Umbilical cord (tissue), 2 donors: ENCODE measurements around the gene IGFBP2. TPM values are rescaled to one million over a fixed set of nuclear protein-coding genes. Genes with fewer than 3 reads are reported as not detected.

Experiments used
- DNase-seq: peaks from one replicate; pipeline ENCODE4 v3.0.0-alpha.2; 2015; ENCODE audit warnings: low spot score
- total RNA-seq: library from RNA; depleted of rRNA; stranded (reverse); fragments of >200 nt; gene quantifications from one replicate; pipeline ENCODE4 v1.2.3, GENCODE V29; 2014; ENCODE audit warnings: low replicate concordance; ENCODE audit not compliant: insufficient read depth

The IGFBP2 gene
- total RNA-seq, 1 donor from 2014 or later = 150 TPM

DNA sequence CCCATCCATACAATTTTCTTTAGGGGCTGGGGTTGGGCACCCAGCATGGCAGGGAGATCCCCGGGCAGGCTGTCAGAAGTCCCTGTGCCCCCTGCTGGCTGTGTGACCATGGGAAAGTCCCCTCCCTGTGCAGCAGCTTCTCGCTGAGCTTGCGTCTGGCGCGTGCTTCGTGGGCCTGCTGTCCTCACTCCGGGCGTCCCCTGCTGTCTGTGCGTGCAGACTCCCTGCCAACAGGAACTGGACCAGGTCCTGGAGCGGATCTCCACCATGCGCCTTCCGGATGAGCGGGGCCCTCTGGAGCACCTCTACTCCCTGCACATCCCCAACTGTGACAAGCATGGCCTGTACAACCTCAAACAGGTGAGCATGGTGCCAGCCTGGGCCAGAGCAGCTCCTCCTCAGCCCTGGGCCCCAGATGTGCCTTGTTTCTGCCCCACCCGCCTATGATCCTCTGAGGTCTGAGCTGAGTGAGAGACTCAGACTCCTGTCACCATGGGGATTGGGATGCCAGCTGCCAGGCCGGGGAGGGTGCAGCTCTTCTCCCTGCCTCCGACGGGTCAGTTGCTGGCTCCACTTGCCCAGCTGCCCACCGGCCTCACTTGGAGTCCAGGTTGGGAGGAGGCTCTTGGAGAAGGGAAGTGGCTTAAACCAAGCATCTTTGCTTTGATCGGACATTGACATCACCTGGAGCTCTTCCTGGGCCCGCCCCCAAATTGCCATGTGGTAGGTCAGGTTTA lies 28.6 kb downstream of the IGFBP2 start:
- DNase-seq = no peak

DNA sequence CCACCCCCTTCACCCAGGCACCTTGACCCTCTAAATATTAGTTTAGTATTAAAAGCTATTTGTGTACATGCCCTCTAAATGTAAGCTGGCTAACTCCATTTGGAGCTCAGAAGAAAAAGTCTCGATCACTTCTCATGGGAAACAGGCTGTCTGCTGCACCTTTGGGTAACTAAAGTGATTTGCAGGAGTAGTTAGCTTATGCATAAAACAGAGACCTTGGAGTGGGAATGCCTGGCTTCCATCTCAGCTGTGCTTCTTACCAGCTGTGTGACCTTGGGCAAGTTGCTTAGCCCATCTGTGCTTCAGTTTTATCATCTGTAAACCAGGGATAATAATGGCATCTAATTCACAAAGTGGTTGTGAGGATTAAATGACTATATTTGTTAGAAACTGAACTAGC lies 29.9 kb downstream of the IGFBP2 start:
- no peak for DNase-seq

DNA sequence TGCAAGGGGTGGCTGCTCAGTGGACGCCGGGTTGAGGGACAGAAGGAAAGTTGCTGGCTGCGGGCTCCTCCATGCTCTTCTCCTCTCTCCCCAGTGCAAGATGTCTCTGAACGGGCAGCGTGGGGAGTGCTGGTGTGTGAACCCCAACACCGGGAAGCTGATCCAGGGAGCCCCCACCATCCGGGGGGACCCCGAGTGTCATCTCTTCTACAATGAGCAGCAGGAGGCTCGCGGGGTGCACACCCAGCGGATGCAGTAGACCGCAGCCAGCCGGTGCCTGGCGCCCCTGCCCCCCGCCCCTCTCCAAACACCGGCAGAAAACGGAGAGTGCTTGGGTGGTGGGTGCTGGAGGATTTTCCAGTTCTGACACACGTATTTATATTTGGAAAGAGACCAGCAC lies 30.6 kb downstream of the IGFBP2 start:
- DNase-seq = no peak

DNA sequence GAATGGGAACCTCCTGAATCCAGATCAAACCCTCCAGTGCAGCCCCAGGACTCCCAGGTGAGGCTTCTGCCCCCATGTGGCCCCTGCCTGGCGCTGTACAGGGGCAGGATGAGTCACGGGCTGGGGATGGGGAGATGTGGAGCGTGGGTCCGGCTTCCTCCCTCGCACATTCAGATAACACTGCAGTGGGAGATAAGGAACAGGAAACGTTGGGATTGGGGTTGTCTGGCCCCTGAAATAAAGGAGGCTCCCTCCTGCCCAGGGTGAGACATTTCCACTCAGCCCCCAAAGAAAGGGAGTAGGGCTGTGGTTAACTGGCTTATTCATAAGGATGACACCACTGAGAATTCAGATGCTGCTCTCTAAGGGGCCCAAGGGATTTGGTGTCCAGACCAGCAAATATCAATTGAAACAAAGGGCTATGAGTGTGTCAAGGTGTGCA lies 31.4 kb downstream of the IGFBP2 start:
- DNase-seq = no peak

DNA sequence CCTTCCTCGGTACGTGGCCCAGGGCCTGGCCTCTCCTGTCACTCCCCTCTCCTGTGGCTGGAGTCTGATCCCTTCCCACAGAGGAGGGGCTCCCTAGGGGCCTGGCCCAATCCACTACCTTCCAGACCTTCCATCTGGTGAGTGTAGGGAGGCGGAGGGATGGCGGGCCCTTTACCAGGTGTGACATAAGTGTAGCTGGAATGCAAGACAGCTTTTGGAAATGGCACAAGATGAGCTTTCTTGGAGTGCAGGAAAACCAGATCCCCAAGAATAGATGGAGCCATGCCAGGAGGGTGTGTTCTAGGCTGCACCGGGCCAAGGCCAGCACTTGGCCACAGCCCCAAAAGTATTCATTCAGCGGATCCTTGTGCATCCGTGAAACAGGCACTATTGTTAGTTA lies 32.0 kb downstream of the IGFBP2 start:
- DNase-seq = peak; percentile 76

DNA sequence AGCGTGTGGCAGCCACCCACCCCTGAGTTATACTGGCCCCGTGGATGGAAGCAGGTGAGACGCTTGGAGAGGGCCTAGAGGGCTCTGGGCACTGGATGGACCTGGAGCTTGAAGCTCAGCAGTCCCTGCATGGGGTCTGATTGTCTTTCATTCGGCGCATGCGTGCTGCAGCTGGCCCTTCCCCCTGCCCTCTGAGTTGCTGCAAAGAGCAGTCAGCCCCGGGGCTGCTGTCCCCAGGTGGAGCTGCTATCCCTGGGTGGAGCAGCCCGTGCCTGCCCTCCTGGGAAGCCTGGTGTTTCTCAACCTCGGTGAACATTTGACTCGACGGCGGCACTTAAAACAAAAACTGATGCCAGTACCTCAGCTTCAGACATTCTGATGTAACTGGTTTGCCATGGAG lies 32.5 kb downstream of the IGFBP2 start:
- DNase-seq = peak; percentile 77

DNA sequence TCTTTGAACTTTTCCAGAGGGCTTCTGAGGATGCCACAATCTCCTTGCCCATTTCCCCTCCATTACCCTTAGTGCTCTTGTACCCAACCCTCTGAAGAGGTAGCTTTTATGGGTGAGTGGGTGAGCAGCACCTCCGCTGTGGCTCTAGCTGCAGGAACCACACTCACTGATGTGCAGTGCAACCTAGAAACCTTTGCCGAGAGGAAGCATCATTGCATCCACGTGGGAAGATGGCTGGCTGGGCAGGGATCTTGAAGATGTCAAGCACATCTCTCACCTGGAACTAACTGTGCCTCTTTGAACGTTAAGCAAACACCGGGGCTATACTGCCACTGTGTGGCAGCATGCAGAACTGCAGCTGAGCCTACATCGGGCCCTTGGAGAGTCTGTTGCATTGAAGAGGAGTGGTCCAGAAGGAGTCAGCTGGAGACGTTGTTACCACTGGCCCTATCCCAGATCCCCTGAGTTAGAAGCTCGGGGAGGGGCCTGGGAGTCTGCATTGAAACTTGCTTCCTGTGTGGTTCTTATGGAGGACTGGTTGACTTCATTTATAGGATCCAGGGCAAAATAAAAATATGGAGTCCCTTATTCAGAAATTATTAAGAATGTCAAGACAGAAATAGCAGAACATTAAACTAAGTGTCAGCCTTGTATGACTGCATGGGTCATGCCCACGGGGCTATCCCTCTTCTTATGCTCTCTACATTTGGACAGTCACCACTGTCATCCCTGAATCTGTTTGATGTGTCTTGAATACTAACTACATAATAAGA lies 33.4 kb downstream of the IGFBP2 start:
- DNase-seq = peak; percentile 81

DNA sequence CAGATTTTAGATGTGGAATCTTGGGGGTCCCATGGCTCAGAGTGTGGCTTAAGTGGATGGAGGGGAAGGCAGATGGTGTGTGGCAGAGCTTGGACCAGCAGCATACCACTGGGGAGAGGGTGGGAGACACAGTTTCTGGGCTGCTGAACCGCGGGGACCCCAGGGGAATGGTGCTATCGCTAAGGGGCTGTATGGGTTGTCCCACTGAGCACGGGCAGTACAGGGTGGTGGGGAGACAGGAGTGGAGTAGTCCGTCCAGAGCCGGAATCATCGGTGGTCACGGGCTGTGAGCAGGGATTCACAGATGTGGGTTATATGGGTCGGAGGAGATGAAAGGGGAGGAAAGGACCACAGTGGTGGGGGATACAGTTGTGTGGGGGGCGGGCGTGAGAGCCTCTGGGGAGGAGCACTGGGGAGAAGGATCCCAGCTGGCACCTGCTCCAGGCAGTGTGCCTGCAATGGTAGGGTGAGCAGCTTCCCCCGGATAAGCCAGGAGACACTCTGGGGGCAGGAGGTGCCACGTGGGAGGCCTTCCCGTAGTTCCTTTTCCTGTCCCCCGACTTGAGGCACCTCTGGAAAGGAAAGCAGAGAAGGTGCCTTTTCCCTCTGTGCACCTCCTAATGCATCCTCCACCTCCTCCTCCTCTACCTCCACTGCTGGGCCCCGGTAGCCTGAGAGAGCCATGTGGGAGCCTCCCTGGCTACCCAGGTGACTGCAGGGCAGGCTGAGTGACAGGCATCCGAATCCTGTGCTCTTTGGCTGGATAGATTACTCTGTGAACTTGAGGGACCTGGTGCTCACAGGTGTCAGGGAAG lies 37.3 kb downstream of the IGFBP2 start:
- no peak for DNase-seq

DNA sequence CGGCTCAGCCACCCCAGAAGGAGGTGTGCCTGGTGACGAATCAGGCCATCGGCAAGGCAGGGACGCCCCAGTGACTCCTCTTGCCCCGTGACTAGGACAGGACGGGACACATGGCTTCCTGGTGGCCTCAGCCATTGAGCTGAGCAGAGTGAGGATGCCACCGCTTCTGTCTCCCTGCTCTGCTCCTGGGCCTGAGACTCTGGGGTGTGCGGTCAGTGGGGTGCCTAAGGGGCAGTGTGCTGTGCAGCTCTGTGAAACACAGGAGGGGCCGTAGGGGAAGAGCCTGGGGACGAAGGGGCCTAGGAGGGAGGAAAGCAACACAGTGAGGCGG lies 37.8 kb downstream of the IGFBP2 start:
- DNase-seq = no peak

DNA sequence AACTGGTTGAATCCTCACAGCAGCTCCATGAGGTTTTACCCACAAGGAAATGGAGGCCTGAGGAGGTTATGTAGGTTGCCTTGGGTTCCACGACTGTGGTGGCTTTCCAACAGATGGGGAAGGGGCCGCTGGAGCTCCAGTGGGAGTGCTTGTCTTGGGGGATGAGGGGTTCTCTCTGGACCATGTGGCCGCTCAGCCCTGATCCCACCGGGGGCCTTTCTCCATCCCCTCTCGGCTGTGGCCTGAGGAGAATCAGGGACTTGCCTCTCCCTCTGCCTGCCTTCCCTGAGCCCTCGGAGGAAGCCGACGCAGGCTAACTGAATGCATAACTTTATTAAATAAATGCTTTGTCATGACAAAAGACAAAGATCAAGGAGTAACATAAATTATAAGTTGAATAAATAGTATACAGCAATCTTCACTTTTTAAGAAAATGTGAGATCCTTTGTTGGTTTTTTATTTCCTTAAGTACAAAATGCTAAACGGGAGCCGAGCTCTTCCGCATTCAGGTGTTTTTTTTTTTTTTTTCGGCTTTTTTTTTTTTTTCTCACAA lies 38.6 kb downstream of the IGFBP2 start:
- DNase-seq = no peak

DNA sequence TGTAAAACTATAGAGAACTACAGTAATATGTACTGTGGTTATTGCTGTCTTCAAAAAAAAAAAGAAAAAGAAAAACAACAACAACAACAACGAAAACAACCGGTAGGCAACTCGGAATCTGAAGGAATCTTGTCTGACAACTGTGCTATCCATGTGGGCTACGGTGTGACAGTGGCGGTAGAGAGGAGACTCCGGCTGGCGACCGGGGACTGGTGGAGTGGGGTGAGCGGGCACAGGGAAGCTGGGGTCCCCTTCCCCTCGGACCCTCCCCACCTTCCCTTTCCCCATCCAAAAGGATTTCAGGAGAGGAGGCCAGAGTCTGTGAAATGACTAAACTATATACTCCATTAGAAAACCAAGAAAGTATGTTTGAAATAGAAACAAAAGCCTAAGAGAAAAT lies 39.2 kb downstream of the IGFBP2 start:
- no peak for DNase-seq

DNA sequence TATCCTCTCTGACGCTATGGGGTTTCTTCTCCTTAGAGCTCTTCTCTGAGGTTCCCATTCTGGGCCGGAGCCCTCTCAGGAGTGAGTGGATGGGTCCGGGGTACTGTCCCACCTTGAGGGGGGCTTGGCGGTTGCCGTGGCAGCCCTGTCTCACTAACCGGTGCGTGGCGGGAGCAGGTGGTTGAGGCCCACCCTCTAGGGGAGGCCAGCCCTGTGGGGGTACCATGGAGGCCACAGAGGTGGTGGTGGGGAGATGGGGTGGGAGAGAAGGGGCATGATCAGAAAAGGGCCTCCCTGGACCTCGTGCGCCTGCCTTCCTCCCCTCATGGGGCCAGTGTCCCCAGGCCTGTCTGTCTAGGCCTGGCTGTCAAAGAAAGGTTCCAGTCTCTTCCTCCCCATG lies 39.8 kb downstream of the IGFBP2 start:
- no peak for DNase-seq

DNA sequence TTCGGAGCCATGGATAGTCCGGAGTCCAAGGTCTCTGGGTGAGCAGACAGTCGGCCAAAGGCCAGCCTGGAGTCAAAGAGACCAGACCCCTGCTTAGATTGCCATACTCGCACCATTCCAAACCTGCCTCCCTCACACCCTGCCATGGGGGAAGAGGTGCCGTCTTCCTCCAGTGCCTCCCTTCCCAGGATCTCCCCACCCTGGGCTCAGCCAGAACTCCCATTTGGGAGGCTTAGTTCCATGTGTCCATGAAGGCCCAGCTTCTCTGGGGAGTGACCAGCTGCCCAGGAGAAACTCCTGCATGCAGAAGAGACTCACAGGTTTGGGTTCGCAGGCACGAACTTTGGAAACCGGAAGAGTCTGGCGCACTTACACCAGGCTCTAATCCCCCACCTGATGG lies 40.4 kb downstream of the IGFBP2 start:
- DNase-seq = no peak

DNA sequence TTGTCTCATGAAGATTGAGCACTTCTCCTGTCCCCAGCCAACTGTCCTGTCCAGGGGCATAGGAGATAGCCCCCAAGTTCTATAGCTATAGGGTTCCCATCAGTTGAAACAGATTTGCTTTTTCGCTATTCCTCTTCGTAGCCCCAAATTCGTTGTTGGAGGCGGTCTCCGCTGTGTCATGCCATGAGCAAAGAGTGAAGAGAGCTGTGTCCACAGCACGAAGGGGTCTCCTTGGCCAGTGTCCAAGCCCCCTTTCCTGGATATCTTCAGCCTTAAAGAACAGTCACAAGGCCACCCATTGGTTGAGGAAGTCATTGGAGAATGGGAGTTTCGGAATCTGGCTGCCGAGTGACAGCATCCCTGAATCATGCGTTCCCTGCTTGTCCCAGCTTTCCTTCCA lies 41.2 kb downstream of the IGFBP2 start:
- no peak for DNase-seq

DNA sequence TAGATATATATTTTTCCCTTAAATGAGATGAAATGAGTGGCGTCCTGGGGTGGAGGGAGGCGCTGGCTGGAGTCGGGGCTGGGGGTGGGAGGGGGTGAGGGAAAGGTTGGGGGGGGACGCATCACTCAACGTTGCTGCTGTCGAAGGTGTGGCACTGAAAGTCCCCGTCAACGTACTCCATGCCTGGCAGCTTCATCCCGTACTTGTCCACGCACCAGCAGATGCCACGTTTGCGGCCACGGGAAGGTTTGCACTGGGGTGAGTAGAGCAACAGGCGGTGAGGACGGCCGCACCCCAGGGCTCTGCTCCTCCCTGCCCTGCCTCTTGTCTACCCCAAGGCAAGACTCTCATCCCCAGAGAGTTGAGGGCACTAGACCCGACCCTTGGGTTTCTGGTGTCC lies 43.4 kb downstream of the IGFBP2 start:
- no peak for DNase-seq

DNA sequence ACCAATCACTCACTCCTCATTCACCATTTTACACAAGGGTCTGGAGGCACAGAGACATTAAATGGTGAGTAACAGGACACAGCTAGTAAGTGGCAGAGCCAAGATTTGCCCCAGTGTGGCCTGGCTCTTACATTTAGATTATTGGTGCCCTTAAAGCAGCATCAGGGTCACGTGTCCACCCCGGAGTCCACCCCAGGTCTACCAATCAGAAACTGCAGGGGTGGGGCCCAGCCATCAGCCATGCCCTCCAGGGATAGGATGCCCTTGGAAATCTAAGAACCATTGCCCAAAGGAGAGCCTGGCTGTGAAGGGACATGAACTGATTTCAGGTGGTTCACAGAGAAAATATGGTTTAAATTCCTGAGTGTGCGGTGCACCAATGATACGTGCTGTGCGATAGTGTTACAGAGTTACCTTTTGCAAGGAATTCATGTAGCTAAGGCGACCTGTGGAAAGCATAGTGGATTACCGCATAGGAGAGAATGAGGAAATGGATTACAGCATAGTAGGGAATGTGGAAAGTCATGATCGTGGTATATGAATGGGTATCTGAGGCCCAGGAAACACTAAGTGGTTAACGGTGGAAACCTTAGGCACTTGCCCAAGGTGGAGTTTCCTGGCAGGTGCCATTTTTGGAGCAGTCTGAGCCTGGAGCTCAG lies 44.3 kb downstream of the IGFBP2 start:
- no peak for DNase-seq

DNA sequence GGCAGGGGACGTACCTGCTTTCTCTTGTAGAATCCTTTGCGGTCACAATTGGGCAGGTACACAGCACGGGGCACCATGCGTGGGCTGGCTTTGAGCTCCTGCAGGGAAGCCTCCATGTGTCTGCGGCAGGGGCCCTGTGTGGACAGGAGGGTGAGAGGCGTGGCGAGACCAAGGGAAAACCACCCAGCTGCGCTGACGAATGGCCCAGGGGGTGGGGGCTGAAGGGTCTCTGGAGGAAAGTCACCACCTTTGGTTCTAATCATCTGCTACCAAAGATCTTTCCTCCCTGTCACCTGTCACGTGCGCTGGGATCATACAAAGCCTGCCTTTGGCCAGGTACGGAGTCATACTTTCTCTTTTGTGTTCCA lies 44.9 kb downstream of the IGFBP2 start:
- DNase-seq = no peak

DNA sequence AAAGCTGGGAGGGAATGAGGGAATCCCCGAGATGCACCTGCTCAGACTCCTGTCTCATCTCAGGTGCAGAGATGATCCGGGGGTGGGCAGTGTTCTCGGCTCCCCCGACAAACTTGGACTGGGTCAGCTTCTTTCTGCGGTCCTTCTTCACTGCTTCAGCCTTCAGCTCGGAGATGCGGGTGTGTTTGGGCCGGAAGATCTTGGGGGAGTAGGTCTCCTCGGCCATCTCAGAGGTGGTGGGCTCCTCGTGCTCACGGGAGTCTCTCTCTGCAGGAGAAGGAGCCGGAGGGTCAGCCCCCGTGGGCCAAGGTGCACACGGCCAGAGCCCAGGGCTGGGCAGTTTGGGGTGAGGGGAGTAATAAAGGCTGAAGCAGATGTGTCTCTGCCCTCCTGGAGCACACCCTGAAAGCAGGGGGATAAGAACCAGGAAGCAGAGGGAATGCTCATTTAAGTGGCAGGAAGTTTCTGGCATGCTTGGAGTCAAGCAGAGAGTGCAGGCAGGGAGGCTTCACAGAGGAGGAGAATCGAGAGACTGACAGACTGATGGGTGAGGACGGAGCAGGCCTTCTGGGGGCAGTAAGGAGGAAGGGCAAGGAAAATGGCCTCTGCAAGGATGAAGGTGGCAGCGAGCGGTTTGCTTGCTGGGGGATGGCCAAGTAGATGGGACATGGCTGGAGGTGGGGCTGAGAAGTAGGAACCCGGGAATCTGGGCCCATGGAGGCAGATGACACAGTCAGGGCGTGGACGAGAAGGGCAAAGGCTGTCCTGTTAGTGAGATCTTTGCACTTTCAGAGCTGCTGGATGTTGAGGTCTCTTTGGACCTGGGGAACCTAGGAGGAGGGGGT lies 45.8 kb downstream of the IGFBP2 start:
- no peak for DNase-seq

DNA sequence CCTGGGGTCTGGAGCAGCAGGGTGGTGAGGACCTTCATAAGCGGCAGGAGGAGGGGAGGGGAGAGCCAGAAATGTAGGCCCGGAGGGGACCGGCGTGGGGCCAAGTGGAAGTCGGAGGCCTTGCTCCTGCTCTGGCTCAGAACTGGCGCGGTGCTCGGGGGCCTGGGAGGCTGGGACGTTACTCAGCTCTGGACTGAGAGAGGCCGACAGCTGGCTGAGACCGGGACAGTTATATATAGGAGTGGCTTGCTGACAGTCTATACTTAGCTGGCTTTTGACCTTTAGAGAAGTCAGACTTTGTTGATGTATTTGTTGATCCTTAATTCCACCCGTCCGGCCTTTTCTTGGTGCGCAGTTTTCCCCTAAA lies 46.4 kb downstream of the IGFBP2 start:
- no peak for DNase-seq

DNA sequence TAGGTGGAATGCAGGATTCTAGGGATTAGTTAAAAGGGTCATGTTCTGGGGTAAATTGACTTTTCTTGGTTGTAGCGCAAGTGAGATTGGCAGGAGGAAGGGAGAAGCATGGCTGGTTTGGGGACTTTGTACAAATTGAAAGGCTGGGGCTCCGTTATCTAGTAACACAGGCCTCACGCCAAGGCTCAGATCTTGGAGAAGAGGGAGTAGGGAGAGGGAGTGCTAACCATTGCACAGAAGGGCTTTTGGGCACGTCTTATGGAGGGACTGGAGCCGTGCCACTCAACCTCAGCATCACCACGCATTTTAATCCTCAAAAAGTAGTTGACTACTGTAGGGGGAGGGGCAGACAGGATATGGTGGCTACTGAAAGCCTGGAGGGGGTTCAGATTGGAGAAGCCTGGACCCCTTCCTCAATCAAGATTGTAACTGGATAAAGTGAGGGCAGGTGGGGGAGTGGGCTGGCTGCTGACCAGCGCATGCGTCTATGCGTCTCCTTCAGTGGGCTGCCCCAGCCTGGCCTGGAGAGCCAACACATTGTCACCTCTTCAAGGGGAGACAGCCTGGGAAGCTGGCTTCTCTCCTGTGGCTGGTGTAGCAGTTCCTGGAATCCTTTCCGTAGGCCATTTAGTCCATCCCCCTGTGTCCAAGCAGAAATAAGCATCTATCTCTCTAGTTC lies 47.9 kb downstream of the IGFBP2 start:
- no peak for DNase-seq
